Left lung (tissue), 10 donors: ENCODE measurements around the gene DEAF1. TPM values are rescaled to one million over a fixed set of nuclear protein-coding genes. Genes with fewer than 3 reads are reported as not detected.

Experiments used
- ATAC-seq: fragments of 200-7000 bp; cut with Tn5 transposase; one replicate; pipeline ENCODE4 v1.9.1; 2020; ENCODE audit warnings: moderate library complexity
- DNase-seq, 4 donors: peaks; one replicate each; pipeline ENCODE4 v3.0.0-alpha.2; 2013 to 2020
- H3K27ac ChIP-seq, 2 donors: fragments of 200-600 bp; sonication (generic) in 1 of 2; one replicate each; pipeline versions ENCODE4 v1.5.0 to v1.8.0; 2020 to 2021
- H3K27me3 ChIP-seq, 2 donors: fragments of 200-600 bp; sonication (generic) in 1 of 2; one replicate each; pipeline versions ENCODE4 v1.5.0 to v1.8.0; 2020 to 2021
- H3K36me3 ChIP-seq, 2 donors: fragments of 200-600 bp; sonication (generic) in 1 of 2; one replicate each; pipeline versions ENCODE4 v1.5.0 to v1.8.0; 2020 to 2021
- H3K4me1 ChIP-seq, 2 donors: fragments of 200-600 bp; one replicate each; pipeline ENCODE4 v1.8.0; 2021
- H3K4me3 ChIP-seq, 2 donors: fragments of 200-600 bp; sonication (generic) in 1 of 2; one replicate each; pipeline versions ENCODE4 v1.5.0 to v1.8.0; 2020 to 2021; ENCODE audit warnings: mild to moderate bottlenecking in 1 of 2
- H3K9me3 ChIP-seq, 2 donors: fragments of 200-600 bp; sonication (generic) in 1 of 2; one replicate each; pipeline versions ENCODE4 v1.5.0 to v1.8.0; 2020 to 2021
- intact Hi-C, 2 donors: fragments of 100-400 bp; cut with DNase I; formaldehyde crosslinking; loops; one replicate each; pipeline versions ENCODE4 v1.11.2 to v1.14.2; 2022
- polyA plus RNA-seq, 6 donors: library from polyadenylated mRNA; unstranded; fragments of 120-200 nt; gene quantifications; one replicate each; pipeline ENCODE4 v1.2.1, GENCODE V29; 2013; ENCODE audit not compliant: insufficient read length in 6 of 6
- total RNA-seq, 2 donors: library from RNA; stranded (reverse); fragmentation: NEBNext Ultra II Directional; extraction: Animal tissue kit (Norgen Biotek cat#: 25700); gene quantifications; one replicate each; pipeline ENCODE4 v1.2.1, GENCODE V29; 2021
- TF ChIP-seq, protein P1 (sequence below), 2 donors: fragments of 200-600 bp; sonication (generic) in 1 of 2; IDR thresholded peaks; one replicate each; pipeline versions ENCODE4 v1.5.0 to v1.8.0; 2021; ENCODE audit warnings: antibody characterized with exemption in 2 of 2
- donor health status: DM: no; HTN: yes; CAD: no.
- donor health status: DM: no; HTN: no; CAD: no.

DEAF1 gene
- total and polyA plus RNA-seq, 8 donors = 28.3 to 52.9 (median 38.4) TPM

DNA sequence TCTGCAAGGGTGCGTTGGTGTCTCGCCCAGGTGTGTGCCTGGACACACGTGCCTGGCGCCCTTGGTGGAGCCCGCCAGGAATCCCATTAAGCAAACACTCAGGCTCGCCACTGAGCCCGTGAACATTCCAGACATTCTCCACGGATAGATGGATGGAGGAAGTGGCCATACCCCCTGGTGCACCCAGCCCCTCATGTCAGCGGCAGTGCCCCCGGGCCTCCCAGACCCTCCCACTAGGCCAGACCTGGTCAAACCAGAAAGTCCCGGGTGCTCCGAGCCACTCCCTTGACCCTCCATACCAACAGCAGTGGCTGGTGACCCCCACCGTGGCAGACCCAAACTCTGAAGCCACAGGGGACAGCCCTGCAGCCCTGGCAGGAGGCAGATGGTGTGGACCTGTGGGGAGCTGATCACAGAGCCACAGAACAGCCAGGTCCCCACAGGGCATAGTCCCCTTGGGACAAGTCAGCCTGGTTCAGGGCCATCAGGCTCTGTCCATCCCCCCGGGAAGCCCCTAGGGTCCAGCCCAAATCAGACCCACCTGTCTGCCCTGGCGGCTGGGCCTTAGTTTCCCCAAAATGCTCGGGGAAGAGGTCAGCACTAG is 12.9 kb upstream of the DEAF1 start:
- intact Hi-C loops = no loop called here
- peak; percentile 11 for ATAC-seq
- TF ChIP-seq, protein P1, sequence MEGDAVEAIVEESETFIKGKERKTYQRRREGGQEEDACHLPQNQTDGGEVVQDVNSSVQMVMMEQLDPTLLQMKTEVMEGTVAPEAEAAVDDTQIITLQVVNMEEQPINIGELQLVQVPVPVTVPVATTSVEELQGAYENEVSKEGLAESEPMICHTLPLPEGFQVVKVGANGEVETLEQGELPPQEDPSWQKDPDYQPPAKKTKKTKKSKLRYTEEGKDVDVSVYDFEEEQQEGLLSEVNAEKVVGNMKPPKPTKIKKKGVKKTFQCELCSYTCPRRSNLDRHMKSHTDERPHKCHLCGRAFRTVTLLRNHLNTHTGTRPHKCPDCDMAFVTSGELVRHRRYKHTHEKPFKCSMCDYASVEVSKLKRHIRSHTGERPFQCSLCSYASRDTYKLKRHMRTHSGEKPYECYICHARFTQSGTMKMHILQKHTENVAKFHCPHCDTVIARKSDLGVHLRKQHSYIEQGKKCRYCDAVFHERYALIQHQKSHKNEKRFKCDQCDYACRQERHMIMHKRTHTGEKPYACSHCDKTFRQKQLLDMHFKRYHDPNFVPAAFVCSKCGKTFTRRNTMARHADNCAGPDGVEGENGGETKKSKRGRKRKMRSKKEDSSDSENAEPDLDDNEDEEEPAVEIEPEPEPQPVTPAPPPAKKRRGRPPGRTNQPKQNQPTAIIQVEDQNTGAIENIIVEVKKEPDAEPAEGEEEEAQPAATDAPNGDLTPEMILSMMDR (IDR thresholded peaks at IDR 0.05) = no peak
- peak in 1 of 4 donors; percentile 82 for DNase-seq
- Histone ChIP-seq H3K4me3 (peak overlapping the region in 1 of 2 donors; percentile 50), H3K4me1 (peaks cover 8 to 53% of the 10 kb centered on the region in 2 donors), H3K36me3 (peaks cover 0 to 18% of the 10 kb centered on the region in 2 donors), H3K27me3 (peaks cover 0 to 64% of the 10 kb centered on the region in 2 donors), H3K27ac (peak overlapping the region; percentile 48 to 72), H3K9me3 (no peaks in the 10 kb centered on the region)

DNA sequence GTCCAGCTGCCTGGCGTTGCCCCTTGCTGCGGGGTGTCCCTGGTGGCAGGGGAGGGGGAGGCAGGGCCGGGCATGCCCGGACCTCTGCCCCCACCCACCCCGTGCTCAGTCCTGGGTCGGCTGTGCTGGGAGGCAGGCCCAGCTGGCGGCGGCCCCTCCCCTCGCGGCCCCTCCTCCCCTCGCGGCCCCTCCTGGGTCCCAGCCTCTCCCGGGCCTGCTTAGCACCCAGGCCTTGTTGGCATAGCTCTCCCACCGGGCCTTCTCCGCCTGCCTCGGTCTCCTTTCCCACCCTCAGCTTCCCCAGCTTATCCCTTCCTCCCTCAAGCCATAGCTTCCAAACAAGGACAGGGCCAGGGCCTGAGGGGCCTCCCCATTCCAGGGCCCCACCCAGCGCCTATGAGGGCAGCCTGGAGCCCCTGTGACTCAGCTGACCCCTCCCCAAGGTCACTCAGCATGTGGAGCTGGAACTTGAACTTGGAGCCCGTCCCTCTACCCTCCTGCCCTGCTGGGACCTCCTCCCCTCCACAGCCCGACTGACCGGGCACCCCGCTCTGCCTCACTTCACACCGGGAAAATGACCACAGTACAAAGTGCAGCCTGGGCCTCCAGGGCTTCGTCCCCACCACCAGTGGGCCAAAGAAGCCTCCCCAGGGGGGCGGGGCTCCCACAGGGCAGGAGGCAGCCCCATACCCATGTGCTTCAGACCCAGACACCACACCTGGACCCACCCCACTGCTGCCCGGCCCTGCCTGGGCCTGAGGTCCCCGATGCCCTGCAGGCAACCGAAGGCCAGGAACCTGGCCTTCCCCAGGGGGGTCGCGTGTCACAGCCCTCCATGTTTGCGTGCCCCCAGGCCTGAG is 12.2 kb upstream of the DEAF1 start:
- DNase-seq (peak in 2 of 4 donors; percentile 68 to 85), ATAC-seq (peak; percentile 60)
- H3K4me3 ChIP-seq = peak overlapping the region; percentile 40 to 50
- peaks cover 0 to 58% of the 10 kb centered on the region in 2 donors for H3K27me3 ChIP-seq
- intact Hi-C loops = no loop called here
- peaks cover 14 to 60% of the 10 kb centered on the region in 2 donors for H3K4me1 ChIP-seq
- TF ChIP-seq, protein P1 (IDR thresholded peaks at IDR 0.05) = no peak
- H3K9me3 ChIP-seq = no peaks in the 10 kb centered on the region
- peaks cover 0 to 25% of the 10 kb centered on the region in 2 donors for H3K36me3 ChIP-seq
- peak overlapping the region; percentile 48 to 72 for H3K27ac ChIP-seq

DNA sequence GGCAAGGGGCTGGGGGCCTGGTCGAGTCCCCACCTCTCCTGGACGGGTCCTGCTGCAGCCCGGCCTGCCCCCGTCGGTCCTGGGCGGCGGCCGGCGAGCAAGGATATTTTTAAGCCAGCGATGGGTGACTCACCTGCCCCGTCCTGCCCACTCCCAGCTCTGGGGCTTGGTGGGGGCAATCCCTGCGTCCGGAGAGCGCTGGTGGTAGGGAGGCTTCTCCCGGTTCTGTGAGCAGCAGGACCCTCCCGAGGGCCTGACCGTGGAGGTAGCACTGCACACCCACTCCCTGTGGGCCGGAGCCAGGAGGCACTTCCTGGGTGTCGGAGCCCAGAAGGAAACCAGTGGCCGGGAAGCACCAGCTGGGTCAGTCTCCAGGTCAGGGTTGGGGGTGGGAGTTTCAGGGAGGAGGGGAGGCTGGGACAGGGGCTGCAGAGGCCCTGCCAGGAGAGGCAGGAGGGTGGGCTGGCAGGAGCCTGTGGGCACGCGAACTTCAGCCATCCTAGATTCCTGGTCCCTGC is 11.5 kb upstream of the DEAF1 start:
- peak overlapping the region; percentile 40 to 50 for H3K4me3 ChIP-seq
- H3K27ac ChIP-seq = peak overlapping the region; percentile 26 to 72
- intact Hi-C loops = no loop called here
- DNase-seq (no peak), ATAC-seq (peak; percentile 2)
- peaks cover 14 to 65% of the 10 kb centered on the region in 2 donors for H3K4me1 ChIP-seq
- TF ChIP-seq, protein P1 (IDR thresholded peaks at IDR 0.05) = no peak
- peaks cover 0 to 31% of the 10 kb centered on the region in 2 donors for H3K36me3 ChIP-seq
- no peaks in the 10 kb centered on the region for H3K9me3 ChIP-seq
- H3K27me3 ChIP-seq = peaks cover 0 to 58% of the 10 kb centered on the region in 2 donors

DNA sequence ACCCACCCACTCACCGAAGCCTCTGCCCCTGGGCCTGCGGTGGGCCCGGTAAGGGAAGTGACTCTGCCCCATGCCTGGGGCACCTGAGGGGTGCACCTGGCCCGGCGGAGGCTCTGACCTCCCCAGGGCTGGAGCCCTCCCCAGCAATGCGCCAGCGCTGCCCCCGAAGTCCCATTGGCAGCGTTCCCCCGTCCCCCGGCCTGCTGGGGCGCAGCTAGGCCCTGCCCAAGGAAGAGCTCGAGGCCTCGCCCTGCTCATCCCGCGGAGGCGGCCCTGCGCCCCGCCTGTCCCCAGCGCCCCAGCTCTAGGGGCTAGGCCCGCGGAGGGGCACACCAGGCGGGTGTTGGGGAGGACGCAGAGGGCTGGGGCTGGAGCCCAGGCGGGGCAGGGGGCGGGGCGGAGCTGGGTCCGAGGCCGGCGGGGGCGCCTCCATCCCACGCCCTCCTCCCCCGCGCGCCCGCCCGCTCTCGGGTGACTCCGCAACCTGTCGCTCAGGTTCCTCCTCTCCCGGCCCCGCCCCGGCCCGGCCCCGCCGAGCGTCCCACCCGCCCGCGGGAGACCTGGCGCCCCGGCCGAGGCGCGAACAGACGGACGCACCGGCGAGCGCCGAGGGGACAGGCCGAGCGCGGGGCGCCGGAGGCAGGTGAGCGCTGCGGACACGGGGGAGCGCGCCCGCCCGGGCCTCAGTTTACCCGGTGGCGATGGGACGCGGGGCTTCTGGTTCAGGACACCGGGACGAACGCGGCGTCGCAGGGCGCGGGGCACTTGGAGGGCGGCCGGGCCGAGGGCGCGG is 10.8 kb upstream of the DEAF1 start, which contains the start of gene EPS8L2:
Gene EPS8L2, plus strand, starts transcription at position 586 of the 793 bp plus-strand sequence. CDS start 3,177 bp downstream, outside the sequence.
- H3K4me3 ChIP-seq = peak within 1 kb of the TSS; percentile 40 to 50
- intact Hi-C loops = no loop called here
- H3K9me3 ChIP-seq = no peaks in the 10 kb centered on the region
- ATAC-seq (peak; percentile 64), DNase-seq (peak in 2 of 4 donors; percentile 78 to 92)
- H3K27ac ChIP-seq = peak within 1 kb of the TSS; percentile 59 to 72
- H3K36me3 ChIP-seq = peaks cover 0 to 33% of the 10 kb centered on the region in 2 donors
- peaks cover 14 to 63% of the 10 kb centered on the region in 2 donors for H3K4me1 ChIP-seq
- TF ChIP-seq, protein P1 (IDR thresholded peaks at IDR 0.05) = no peak
- H3K27me3 ChIP-seq = peaks cover 0 to 57% of the 10 kb centered on the region in 2 donors
